HG03097 (cell line): Measurements from ENCODE around the gene LIN7B.
"Not testable (repeated sequence)": the region's sequence is repeated elsewhere in the genome, so short reads cannot be mapped to it uniquely, and the experiment has no call there.

Source experiments
- ATAC-seq: cut with Tn5 transposase; IDR thresholded peaks from one replicate; pipeline ENCODE4 v1.9.1; 2021; ENCODE audit not compliant: unreplicated experiment, low FRiP score

LIN7B gene

GRCh38 chr19:49118565-49119410 lies 4.6 kb downstream of the LIN7B start, which contains the start of gene C19orf73:
Gene C19orf73 (minus strand): TSS chr19:49119143. CDS start chr19:49119022, 121 bp downstream.
- peak; percentile 74 for ATAC-seq

DNA sequence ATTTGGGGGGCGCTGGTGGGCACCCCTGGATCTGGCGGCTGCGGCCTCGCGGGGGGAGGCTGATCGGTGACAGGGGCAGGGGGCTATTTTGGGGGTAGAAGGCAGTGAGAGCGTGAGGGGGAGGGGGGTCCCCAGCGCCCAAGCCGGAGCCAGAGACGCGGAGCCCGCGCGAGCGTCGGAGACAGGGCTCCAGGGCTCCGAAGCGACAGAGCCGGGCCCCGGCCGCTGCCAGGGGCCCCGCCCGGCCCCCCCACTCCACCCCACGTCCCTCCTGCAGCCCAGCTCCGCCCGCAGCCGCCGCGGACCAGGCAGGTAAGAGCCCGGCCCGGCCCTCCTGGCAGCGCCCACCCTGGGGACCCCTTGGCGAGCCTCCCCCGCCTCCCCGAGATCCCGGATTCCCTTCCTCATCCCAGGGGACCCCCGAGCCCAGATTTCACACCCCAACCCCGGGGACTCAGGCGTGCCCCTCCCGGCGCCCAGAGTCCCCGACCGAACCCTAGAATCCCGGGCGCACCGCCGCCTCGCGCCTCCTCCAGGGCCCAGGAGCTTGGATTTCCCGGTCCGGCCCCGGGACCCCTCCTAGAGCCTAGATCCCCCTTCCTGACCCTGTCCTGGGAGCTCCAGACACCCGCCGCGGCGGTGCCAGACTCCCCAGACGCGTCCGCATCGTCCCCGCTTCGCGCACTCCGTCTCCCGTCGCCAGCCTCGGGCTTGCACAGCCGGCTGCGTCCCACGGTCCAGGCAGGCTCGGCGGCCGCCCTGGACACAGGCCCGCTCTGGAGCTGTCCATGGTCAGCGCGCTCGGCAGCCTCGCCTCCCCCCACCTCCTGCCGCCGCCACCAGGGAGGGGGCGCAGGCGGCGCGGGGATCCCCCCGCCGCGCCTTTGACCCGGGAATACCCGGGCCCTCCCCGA lies 5.5 kb downstream of the LIN7B start, which contains the start of gene PPFIA3:
TSS of gene PPFIA3 (plus strand) at position 134 of the 914 bp plus-strand sequence. CDS start 8,330 bp downstream, outside the sequence.
- ATAC-seq = no peak

GRCh38 chr19:49120325-49120683 lies 6.1 kb downstream of the LIN7B start:
- ATAC-seq = no peak

DNA sequence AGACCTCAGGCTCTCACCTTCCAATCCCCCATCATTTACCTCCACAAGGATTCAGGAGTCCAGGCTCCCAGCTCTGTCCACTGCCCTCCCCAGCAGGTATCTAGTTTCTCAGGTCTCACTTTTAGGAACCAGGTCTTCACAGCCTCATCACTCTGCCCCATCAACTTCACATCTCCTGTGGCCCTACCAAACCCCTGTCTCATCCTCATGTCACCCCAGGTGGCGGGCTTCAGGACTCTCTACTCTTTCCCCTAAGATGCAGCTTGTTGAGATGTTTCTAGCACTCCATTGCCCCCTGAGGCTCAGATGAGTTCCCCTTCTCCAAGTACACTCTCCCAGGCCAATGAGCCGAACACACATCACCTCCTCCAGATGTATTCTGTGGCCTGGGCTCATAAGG lies 6.7 kb downstream of the LIN7B start:
- ATAC-seq = no peak

DNA sequence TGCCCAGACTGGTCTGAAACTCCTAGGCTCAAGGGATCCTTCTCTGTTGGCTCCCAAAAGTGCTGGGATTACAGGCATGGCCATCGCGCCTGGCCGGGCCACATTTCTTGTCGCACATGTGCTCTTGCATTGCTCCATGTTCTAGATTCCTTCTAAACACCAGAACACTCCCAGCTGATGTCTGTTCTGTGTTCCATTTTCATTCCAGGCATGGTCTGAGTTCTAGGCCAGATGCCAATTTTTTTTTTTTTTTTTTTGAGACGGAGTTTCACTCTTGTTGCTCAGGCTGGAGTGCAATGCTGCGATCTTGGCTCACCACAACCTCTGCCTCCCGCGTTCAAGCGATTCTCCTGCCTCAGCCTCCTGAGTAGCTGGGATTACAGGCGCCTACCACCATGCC lies 7.7 kb downstream of the LIN7B start:
- not testable (repeated sequence) for ATAC-seq

- ATAC-seq = not testable (repeated sequence)
Observed at GRCh38 chr19:49123285-49123684, 9.1 kb downstream of the LIN7B start.

DNA sequence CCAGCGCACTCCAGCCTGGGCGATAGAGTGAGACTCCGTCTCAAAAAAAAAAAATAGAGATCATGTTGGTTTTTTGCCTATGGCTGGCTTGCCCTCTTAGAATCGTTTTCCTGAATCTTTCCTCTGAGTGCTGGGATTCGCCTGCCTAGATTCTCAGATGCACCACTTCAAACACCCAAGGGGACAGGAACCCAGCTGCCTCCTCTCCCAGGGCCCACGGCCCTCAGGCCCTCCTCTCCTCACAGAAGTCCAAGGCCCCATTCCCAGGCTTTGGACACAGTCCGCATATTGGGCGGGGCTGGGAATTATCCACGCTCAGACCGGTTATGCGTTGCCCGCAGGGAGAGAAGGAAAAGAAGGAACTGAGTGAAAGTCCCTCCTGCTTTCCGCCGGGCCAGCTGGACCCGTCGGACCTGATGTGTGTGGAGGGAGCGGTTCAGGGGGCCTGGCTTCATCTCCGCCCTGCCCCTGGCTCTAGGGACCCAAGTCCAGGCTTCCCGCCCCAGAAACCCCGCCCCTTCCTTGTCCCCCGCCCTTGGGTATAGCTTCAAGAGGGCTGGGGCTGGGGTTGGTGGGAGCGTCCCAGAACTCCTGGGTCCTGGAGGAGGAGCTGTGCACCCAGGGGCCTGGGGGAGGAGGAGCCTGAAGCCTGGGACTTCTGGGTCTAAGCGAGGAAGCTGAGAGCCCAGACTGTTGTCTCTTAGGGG lies 11.0 kb downstream of the LIN7B start:
- ATAC-seq = no peak

DNA sequence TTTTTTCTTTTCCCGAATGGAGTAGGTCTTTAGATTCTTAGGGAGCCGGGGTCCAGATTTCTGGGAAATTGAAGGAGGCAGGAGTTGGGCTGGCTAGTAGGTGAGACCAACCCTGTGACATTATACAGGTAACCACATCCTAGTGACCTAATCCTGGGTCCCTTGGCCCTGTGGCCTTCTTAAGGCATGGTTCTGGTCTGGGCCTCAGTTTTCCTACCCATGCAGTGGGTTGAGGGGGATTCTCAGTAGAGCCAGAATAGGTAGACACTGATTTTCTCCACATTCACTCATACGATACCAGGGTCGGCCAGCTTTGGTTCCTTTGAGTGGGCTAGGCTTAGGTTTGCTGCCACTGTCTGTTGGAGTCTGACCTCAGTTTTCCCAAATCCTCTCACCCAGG lies 12.4 kb downstream of the LIN7B start:
- ATAC-seq = no peak

DNA sequence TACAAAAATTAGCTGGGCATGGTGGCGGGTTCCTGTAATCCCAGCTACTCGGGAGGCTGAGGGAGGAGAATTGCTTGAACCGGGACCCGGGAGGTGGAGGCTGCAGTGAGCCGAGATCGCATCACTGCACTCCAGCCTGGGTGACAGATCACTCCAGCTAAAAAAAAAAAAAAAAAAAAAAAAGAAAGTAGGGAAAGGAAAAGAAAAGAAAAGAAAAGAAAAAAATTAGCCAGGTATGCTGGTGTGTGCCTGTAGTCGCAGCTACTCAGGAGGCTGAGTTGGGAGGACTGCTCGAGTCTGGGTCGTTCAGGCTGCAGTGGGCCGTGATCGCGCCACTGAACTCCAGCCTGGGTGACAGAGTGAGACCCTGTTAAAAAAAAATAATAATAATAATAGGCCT lies 13.1 kb downstream of the LIN7B start:
- not testable (repeated sequence) for ATAC-seq

GRCh38 chr19:49127674-49128544 lies 13.7 kb downstream of the LIN7B start:
- ATAC-seq = peak; percentile 78

- no peak for ATAC-seq
Observed at GRCh38 chr19:49128545-49129237, 14.5 kb downstream of the LIN7B start.

DNA sequence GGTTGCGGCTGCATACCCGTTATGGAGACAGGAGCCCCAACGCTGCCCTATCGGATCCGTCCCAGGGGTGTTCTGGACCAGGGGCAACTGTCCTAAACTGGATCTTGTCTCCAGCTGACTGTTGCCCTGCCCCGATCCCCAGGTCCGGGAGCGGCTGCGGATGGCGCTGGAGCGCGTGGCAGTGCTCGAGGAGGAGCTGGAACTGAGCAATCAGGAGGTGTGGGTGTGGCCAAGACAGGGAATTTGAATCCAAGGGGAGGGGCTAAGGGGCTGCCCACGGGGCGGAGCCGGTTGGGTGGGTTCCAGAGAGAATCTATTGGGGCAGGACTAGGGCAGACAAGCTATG lies 15.0 kb downstream of the LIN7B start:
- ATAC-seq = no peak

GRCh38 chr19:49130325-49130724 lies 16.2 kb downstream of the LIN7B start:
- ATAC-seq = no peak

DNA sequence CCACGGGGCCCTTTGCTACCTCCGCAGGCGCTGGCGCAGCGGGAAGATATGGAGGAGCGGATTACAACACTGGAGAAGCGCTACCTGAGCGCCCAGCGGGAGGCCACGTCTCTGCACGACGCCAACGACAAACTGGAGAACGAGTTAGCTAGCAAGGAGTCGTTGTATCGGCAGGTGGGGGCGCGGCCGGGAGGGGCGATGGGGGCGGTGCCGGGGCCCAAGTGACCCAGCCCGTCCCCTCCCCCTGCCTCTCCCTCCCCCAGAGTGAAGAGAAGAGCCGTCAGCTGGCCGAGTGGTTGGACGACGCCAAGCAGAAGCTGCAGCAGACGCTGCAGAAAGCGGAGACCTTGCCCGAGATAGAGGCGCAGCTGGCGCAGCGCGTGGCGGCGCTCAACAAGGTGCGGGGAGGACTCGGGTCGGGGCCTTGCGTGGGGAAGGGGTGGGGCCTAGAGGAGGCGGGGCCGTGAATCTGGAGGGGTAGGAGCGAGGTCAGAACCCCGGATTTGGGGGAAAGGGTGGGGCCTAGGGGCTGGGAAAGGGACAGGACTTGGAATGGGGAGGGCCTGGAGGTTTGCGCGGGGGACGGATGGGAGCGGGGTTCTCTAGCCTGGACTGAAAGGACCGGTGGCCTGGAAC lies 18.9 kb downstream of the LIN7B start:
- no peak for ATAC-seq

GRCh38 chr19:49133621-49134454 lies 19.7 kb downstream of the LIN7B start:
- ATAC-seq = no peak

DNA sequence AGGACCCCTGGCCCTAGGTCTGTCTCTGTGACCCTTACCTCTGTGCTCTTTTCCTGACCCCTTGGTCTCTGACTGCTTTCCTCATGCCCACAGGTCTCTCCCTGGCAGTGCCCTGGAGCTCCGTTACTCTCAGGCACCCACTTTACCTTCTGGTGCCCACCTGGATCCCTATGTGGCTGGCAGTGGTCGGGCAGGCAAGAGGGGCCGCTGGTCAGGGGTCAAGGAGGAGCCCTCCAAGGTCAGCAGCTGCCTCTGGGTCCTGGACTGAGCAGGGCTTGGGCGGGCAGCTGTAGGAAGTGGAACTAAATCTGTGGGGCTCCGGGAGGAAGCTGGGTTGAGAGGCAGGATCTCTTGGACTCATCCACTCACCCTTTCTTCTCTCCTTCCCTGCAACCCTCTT lies 21.5 kb downstream of the LIN7B start:
- ATAC-seq = no peak

- no peak for ATAC-seq
Observed at GRCh38 chr19:49136771-49137171, 22.6 kb downstream of the LIN7B start.

GRCh38 chr19:49140951-49141350 lies 26.8 kb downstream of the LIN7B start:
- ATAC-seq = no peak
